IMR-90 (cell line): ENCODE results near the gene MS4A2. TPM values are rescaled to one million over a fixed set of nuclear protein-coding genes. Genes with fewer than 3 reads are reported as not detected.

Experiments used
- ATAC-seq: fragments of 200-7000 bp; cut with Tn5 transposase; 2 replicates; pipeline ENCODE4 v1.9.1; 2020; ENCODE audit warnings: low read depth, mild to moderate bottlenecking, moderate library complexity
- BruUV-seq: library from RNA; stranded (reverse); fragments of 400-500 nt; replicated peaks from 2 replicates; lab custom pipeline; 2021; lab: Mats Ljungman, UMichigan
- CTCF ChIA-PET: fragments of 300-600 bp; formaldehyde crosslinking; extraction: SDS; loops from one replicate; lab custom pipeline; 2021; ENCODE audit warnings: antibody characterized with exemption; lab: Yijun Ruan, JAX
- POLR2A ChIA-PET: fragments of 300-600 bp; sonication (Branson Sonifier 250); formaldehyde crosslinking; loops from one replicate; lab custom pipeline; 2022; ENCODE audit warnings: antibody characterized with exemption; ENCODE audit not compliant: unreplicated experiment; lab: Charles Lee
- DNase-seq: peaks from one replicate; pipeline ENCODE4 v3.0.0; 2013
- H2AFZ ChIP-seq: replicated peaks from 2 replicates; pipeline ENCODE3; 2013; ENCODE audit warnings: low read length, mild to moderate bottlenecking; ENCODE audit not compliant: poor library complexity
- H2AK5ac ChIP-seq: 2 replicates; pipeline ENCODE4 v1.6.1; 2013; ENCODE audit warnings: low read depth, low read length, inconsistent platforms
- H2AK9ac ChIP-seq: replicated peaks from 2 replicates; pipeline ENCODE3; 2013; ENCODE audit warnings: mild to moderate bottlenecking, low read depth, low read length, moderate library complexity; ENCODE audit not compliant: poor library complexity
- H2BK120ac ChIP-seq: 2 replicates; pipeline ENCODE4 v1.6.1; 2013; ENCODE audit warnings: low read depth, low read length, inconsistent platforms
- H2BK15ac ChIP-seq: 3 replicates; pipeline ENCODE4 v1.6.1; 2013; ENCODE audit warnings: low read depth, low read length, inconsistent platforms
- H2BK20ac ChIP-seq: 2 replicates; pipeline ENCODE4 v1.6.1; 2013; ENCODE audit warnings: low read depth, mild to moderate bottlenecking, inconsistent platforms, low read length, moderate library complexity
- H2BK5ac ChIP-seq: 2 replicates; pipeline ENCODE4 v1.6.1; 2013; ENCODE audit warnings: mild to moderate bottlenecking, low read depth, low read length, inconsistent platforms; ENCODE audit not compliant: poor library complexity, severe bottlenecking
- H3K14ac ChIP-seq: replicated peaks from 2 replicates; pipeline ENCODE4 v1.6.1; 2013; ENCODE audit warnings: low read depth, low read length, inconsistent platforms
- H3K18ac ChIP-seq: 2 replicates; pipeline ENCODE4 v1.6.1; 2013; ENCODE audit warnings: low read depth, low read length, control low read depth
- H3K23ac ChIP-seq: 2 replicates; pipeline ENCODE4 v1.6.1; 2013; ENCODE audit warnings: low read depth, low read length, inconsistent platforms
- H3K27ac ChIP-seq: 2 replicates; pipeline ENCODE4 v1.5.1; 2013; ENCODE audit warnings: mild to moderate bottlenecking, control low read depth, low read length; ENCODE audit not compliant: insufficient read depth
- H3K27me3 ChIP-seq: 2 replicates; pipeline ENCODE4 v1.6.1; 2013; ENCODE audit warnings: low read length; ENCODE audit not compliant: control insufficient read depth, insufficient read depth
- H3K36me3 ChIP-seq: 2 replicates; pipeline ENCODE4 v1.6.1; 2013; ENCODE audit warnings: low read length, mixed read lengths; ENCODE audit not compliant: control insufficient read depth, insufficient read depth
- H3K4ac ChIP-seq: 2 replicates; pipeline ENCODE4 v1.6.1; 2013; ENCODE audit warnings: low read depth, low read length, inconsistent platforms
- H3K4me1 ChIP-seq: 2 replicates; pipeline ENCODE4 v1.6.1; 2013; ENCODE audit warnings: low read length, mixed read lengths; ENCODE audit not compliant: control insufficient read depth, insufficient read depth
- H3K4me2 ChIP-seq: 2 replicates; pipeline ENCODE4 v1.6.1; 2013; ENCODE audit warnings: low read depth, mild to moderate bottlenecking, control low read depth, low read length, moderate library complexity
- H3K4me3 ChIP-seq: 2 replicates; pipeline ENCODE4 v1.5.1; 2013; ENCODE audit warnings: low read depth, mild to moderate bottlenecking, control low read depth, low read length, moderate library complexity; ENCODE audit not compliant: insufficient read depth
- H3K56ac ChIP-seq: 2 replicates; pipeline ENCODE4 v1.6.1; 2013; ENCODE audit warnings: low read length, inconsistent platforms; ENCODE audit not compliant: insufficient read depth; ENCODE audit errors: extremely low read depth
- H3K79me1 ChIP-seq, 2 experiments: 2 replicates each; pipeline ENCODE4 v1.6.1; 2013; ENCODE audit warnings: low read length in 2 of 2, inconsistent platforms in 1 of 2, low read depth in 1 of 2
- H3K9ac ChIP-seq: 2 replicates; pipeline ENCODE4 v1.6.1; 2013; ENCODE audit warnings: low read depth, low read length, control low read depth
- H3K9me1 ChIP-seq: 2 replicates; pipeline ENCODE4 v1.6.1; 2013; ENCODE audit warnings: low read length, inconsistent platforms; ENCODE audit not compliant: insufficient read depth
- H3K9me3 ChIP-seq: 2 replicates; pipeline ENCODE4 v1.6.1; 2013; ENCODE audit warnings: low read length; ENCODE audit not compliant: control insufficient read depth, insufficient read depth
- H4K20me1 ChIP-seq: 2 replicates; pipeline ENCODE4 v1.6.1; 2013; ENCODE audit warnings: low read length, inconsistent platforms; ENCODE audit not compliant: insufficient read depth
- H4K5ac ChIP-seq: 2 replicates; pipeline ENCODE4 v1.6.1; 2013; ENCODE audit warnings: mild to moderate bottlenecking, low read depth, low read length, control low read depth
- H4K8ac ChIP-seq, 2 experiments: 2 replicates each; pipeline ENCODE4 v1.6.1; 2013; ENCODE audit warnings: low read depth in 2 of 2, low read length in 2 of 2, control low read depth in 1 of 2, inconsistent platforms in 1 of 2
- H4K91ac ChIP-seq: 2 replicates; pipeline ENCODE4 v1.6.1; 2013; ENCODE audit warnings: low read depth, low read length, inconsistent platforms; ENCODE audit not compliant: insufficient read depth
- BHLHE40 ChIP-seq: fragments of 150-350 bp; IDR thresholded peaks from 2 replicates; pipeline ENCODE4 v1.6.1; 2016; ENCODE audit warnings: mild to moderate bottlenecking, low read depth, low read length
- CEBPB ChIP-seq: IDR thresholded peaks from 2 replicates; pipeline ENCODE4 v1.6.1; 2012; ENCODE audit warnings: low read depth, low read length, improper control_type of control experiment
- CHD1 ChIP-seq: IDR thresholded peaks from 2 replicates; pipeline ENCODE4 v1.6.1; 2012; ENCODE audit warnings: low read depth, low read length, improper control_type of control experiment
- FOS ChIP-seq: fragments of 150-350 bp; IDR thresholded peaks from 2 replicates; pipeline ENCODE4 v1.6.1; 2016; ENCODE audit warnings: low read depth, low read length
- RCOR1 ChIP-seq: IDR thresholded peaks from 2 replicates; pipeline ENCODE4 v1.6.1; 2012; ENCODE audit warnings: mild to moderate bottlenecking, low read length, improper control_type of control experiment; ENCODE audit not compliant: insufficient replicate concordance
- SMC3 ChIP-seq: fragments of 150-350 bp; IDR thresholded peaks from 2 replicates; pipeline ENCODE4 v1.6.1; 2016; ENCODE audit warnings: low read depth, mild to moderate bottlenecking, antibody characterized with exemption, low read length, moderate library complexity
- WGBS, 2 experiments: methylation state at CpG; one replicate each; pipeline versions ENCODE4 v1.1.5 to v1.1.7; 2013; ENCODE audit warnings: missing lambda C conversion rate in 2 of 2; ENCODE audit not compliant: insufficient read length in 1 of 2; ENCODE audit errors: extremely low coverage in 2 of 2; 5-methylcytosine and 5-hydroxymethylcytosine counted together
- dilution Hi-C: fragments of 300-500 bp; cut with HindIII; formaldehyde crosslinking; loops from one replicate; pipeline ENCODE4 v1.14.3; 2018; ENCODE audit warnings: low sequenced_read_pairs; ENCODE audit not compliant: unreplicated experiment
- in situ Hi-C: fragments of 300-500 bp; cut with MboI; formaldehyde crosslinking; loops from 3 replicates; pipeline ENCODE4 v1.14.3; 2019; ENCODE audit warnings: low sequenced_read_pairs, inconsistent platforms, mixed read lengths
- intact Hi-C: fragments of 100-400 bp; cut with micrococcal nuclease; formaldehyde crosslinking; loops from 2 replicates; pipeline ENCODE4 v1.10.0; 2022
- polyA plus RNA-seq, 3 experiments: library from polyadenylated mRNA; depleted of rRNA; stranded (reverse); fragments of >200 nt; gene quantifications; 2 replicates each; pipeline ENCODE4 v1.2.3, GENCODE V29; 2012; ENCODE audit warnings: low replicate concordance in 1 of 3
- total RNA-seq: library from RNA; depleted of rRNA; stranded (reverse); fragments of >200 nt; gene quantifications from 2 replicates; pipeline ENCODE4 v1.2.3, GENCODE V29; 2012

MS4A2 gene
- total and polyA plus RNA-seq, 2 of the 4 experiments (the other 2 are of a cell fraction): not detected

GRCh38 chr11:60077981-60078380 lies 10.5 kb upstream of the MS4A2 start:
- Histone ChIP-seq H4K8ac (no peak overlapping the region), H3K9me3 (peaks cover 3% of the 10 kb centered on the region; the same call in 1 of the 2 replicates), H3K23ac (no peak overlapping the region), H4K20me1 (no peaks in the 10 kb centered on the region), H3K36me3 (no peaks in the 10 kb centered on the region), H3K9me1 (no peaks in the 10 kb centered on the region), H3K27me3 (no peaks in the 10 kb centered on the region), H3K4me1 (no peaks in the 10 kb centered on the region), H2BK15ac (no peak overlapping the region), H3K4me2 (no peak overlapping the region), H2BK20ac (no peak overlapping the region), H2AK5ac (no peak overlapping the region), H2BK5ac (no peak overlapping the region), H3K4me3 (no peak overlapping the region), H3K27ac (no peak overlapping the region), H2AFZ (no peak overlapping the region), H3K14ac (no peak overlapping the region), H3K9ac (no peak overlapping the region), H2BK120ac (no peak overlapping the region), H3K4ac (no peak overlapping the region), H4K91ac (no peak overlapping the region), H2AK9ac (no peak overlapping the region), H3K18ac (no peak overlapping the region), H3K79me1 (no peaks in the 10 kb centered on the region), H4K5ac (no peak overlapping the region), H3K56ac (no peak overlapping the region)
- intact Hi-C loops: no loop called here
- dilution Hi-C loops: no loop called here
- CTCF ChIA-PET: no interaction called here
- DNase-seq: no peak
- no peak for ATAC-seq
- 75% methylated on average over 1 of the region's 1 CpG; no CpG with 5 or more reads in 1 of the 2 experiments for WGBS, 2 experiments
- POLR2A ChIA-PET: no interaction called here
- in situ Hi-C loops: no loop called here
- TF ChIP-seq BHLHE40 (no peak), FOS (no peak), SMC3 (no peak), CEBPB (no peak), CHD1 (no peak), RCOR1 (no peak)
- no TSS peak for BruUV-seq
